IMR-90 (cell line): Measurements from ENCODE around the gene NKAIN4. TPM values are rescaled to one million over a fixed set of nuclear protein-coding genes. Genes with fewer than 3 reads are reported as not detected.

ENCODE experiments used
- ATAC-seq: fragments of 200-7000 bp; cut with Tn5 transposase; 2 replicates; pipeline ENCODE4 v1.9.1; 2020; ENCODE audit warnings: low read depth, mild to moderate bottlenecking, moderate library complexity
- BruUV-seq: library from RNA; stranded (reverse); fragments of 400-500 nt; replicated peaks from 2 replicates; lab custom pipeline; 2021; lab: Mats Ljungman, UMichigan
- CTCF ChIA-PET: fragments of 300-600 bp; formaldehyde crosslinking; extraction: SDS; loops from one replicate; lab custom pipeline; 2021; ENCODE audit warnings: antibody characterized with exemption; lab: Yijun Ruan, JAX
- POLR2A ChIA-PET: fragments of 300-600 bp; sonication (Branson Sonifier 250); formaldehyde crosslinking; loops from one replicate; lab custom pipeline; 2022; ENCODE audit warnings: antibody characterized with exemption; ENCODE audit not compliant: unreplicated experiment; lab: Charles Lee
- DNase-seq: peaks from one replicate; pipeline ENCODE4 v3.0.0; 2013
- H2AFZ ChIP-seq: replicated peaks from 2 replicates; pipeline ENCODE3; 2013; ENCODE audit warnings: low read length, mild to moderate bottlenecking; ENCODE audit not compliant: poor library complexity
- H2AK5ac ChIP-seq: 2 replicates; pipeline ENCODE4 v1.6.1; 2013; ENCODE audit warnings: low read depth, low read length, inconsistent platforms
- H2AK9ac ChIP-seq: replicated peaks from 2 replicates; pipeline ENCODE3; 2013; ENCODE audit warnings: mild to moderate bottlenecking, low read depth, low read length, moderate library complexity; ENCODE audit not compliant: poor library complexity
- H2BK120ac ChIP-seq: 2 replicates; pipeline ENCODE4 v1.6.1; 2013; ENCODE audit warnings: low read depth, low read length, inconsistent platforms
- H2BK15ac ChIP-seq: 3 replicates; pipeline ENCODE4 v1.6.1; 2013; ENCODE audit warnings: low read depth, low read length, inconsistent platforms
- H2BK20ac ChIP-seq: 2 replicates; pipeline ENCODE4 v1.6.1; 2013; ENCODE audit warnings: low read depth, mild to moderate bottlenecking, inconsistent platforms, low read length, moderate library complexity
- H2BK5ac ChIP-seq: 2 replicates; pipeline ENCODE4 v1.6.1; 2013; ENCODE audit warnings: mild to moderate bottlenecking, low read depth, low read length, inconsistent platforms; ENCODE audit not compliant: poor library complexity, severe bottlenecking
- H3K14ac ChIP-seq: replicated peaks from 2 replicates; pipeline ENCODE4 v1.6.1; 2013; ENCODE audit warnings: low read depth, low read length, inconsistent platforms
- H3K18ac ChIP-seq: 2 replicates; pipeline ENCODE4 v1.6.1; 2013; ENCODE audit warnings: low read depth, low read length, control low read depth
- H3K23ac ChIP-seq: 2 replicates; pipeline ENCODE4 v1.6.1; 2013; ENCODE audit warnings: low read depth, low read length, inconsistent platforms
- H3K27ac ChIP-seq: 2 replicates; pipeline ENCODE4 v1.5.1; 2013; ENCODE audit warnings: mild to moderate bottlenecking, control low read depth, low read length; ENCODE audit not compliant: insufficient read depth
- H3K27me3 ChIP-seq: 2 replicates; pipeline ENCODE4 v1.6.1; 2013; ENCODE audit warnings: low read length; ENCODE audit not compliant: control insufficient read depth, insufficient read depth
- H3K36me3 ChIP-seq: 2 replicates; pipeline ENCODE4 v1.6.1; 2013; ENCODE audit warnings: low read length, mixed read lengths; ENCODE audit not compliant: control insufficient read depth, insufficient read depth
- H3K4ac ChIP-seq: 2 replicates; pipeline ENCODE4 v1.6.1; 2013; ENCODE audit warnings: low read depth, low read length, inconsistent platforms
- H3K4me1 ChIP-seq: 2 replicates; pipeline ENCODE4 v1.6.1; 2013; ENCODE audit warnings: low read length, mixed read lengths; ENCODE audit not compliant: control insufficient read depth, insufficient read depth
- H3K4me2 ChIP-seq: 2 replicates; pipeline ENCODE4 v1.6.1; 2013; ENCODE audit warnings: low read depth, mild to moderate bottlenecking, control low read depth, low read length, moderate library complexity
- H3K4me3 ChIP-seq: 2 replicates; pipeline ENCODE4 v1.5.1; 2013; ENCODE audit warnings: low read depth, mild to moderate bottlenecking, control low read depth, low read length, moderate library complexity; ENCODE audit not compliant: insufficient read depth
- H3K56ac ChIP-seq: 2 replicates; pipeline ENCODE4 v1.6.1; 2013; ENCODE audit warnings: low read length, inconsistent platforms; ENCODE audit not compliant: insufficient read depth; ENCODE audit errors: extremely low read depth
- H3K79me1 ChIP-seq, 2 experiments: 2 replicates each; pipeline ENCODE4 v1.6.1; 2013; ENCODE audit warnings: low read length in 2 of 2, inconsistent platforms in 1 of 2, low read depth in 1 of 2
- H3K9ac ChIP-seq: 2 replicates; pipeline ENCODE4 v1.6.1; 2013; ENCODE audit warnings: low read depth, low read length, control low read depth
- H3K9me1 ChIP-seq: 2 replicates; pipeline ENCODE4 v1.6.1; 2013; ENCODE audit warnings: low read length, inconsistent platforms; ENCODE audit not compliant: insufficient read depth
- H3K9me3 ChIP-seq: 2 replicates; pipeline ENCODE4 v1.6.1; 2013; ENCODE audit warnings: low read length; ENCODE audit not compliant: control insufficient read depth, insufficient read depth
- H4K20me1 ChIP-seq: 2 replicates; pipeline ENCODE4 v1.6.1; 2013; ENCODE audit warnings: low read length, inconsistent platforms; ENCODE audit not compliant: insufficient read depth
- H4K5ac ChIP-seq: 2 replicates; pipeline ENCODE4 v1.6.1; 2013; ENCODE audit warnings: mild to moderate bottlenecking, low read depth, low read length, control low read depth
- H4K8ac ChIP-seq, 2 experiments: 2 replicates each; pipeline ENCODE4 v1.6.1; 2013; ENCODE audit warnings: low read depth in 2 of 2, low read length in 2 of 2, control low read depth in 1 of 2, inconsistent platforms in 1 of 2
- H4K91ac ChIP-seq: 2 replicates; pipeline ENCODE4 v1.6.1; 2013; ENCODE audit warnings: low read depth, low read length, inconsistent platforms; ENCODE audit not compliant: insufficient read depth
- CTCF ChIP-seq: conservative IDR thresholded peaks from 2 replicates; pipeline ENCODE4 v1.5.1; 2012; ENCODE audit warnings: mild to moderate bottlenecking, low read depth, low read length, improper control_type of control experiment
- NFE2L2 ChIP-seq: fragments of 150-350 bp; IDR thresholded peaks from 2 replicates; pipeline ENCODE4 v1.6.1; 2016; ENCODE audit warnings: low read depth, mild to moderate bottlenecking, low read length
- RFX5 ChIP-seq: IDR thresholded peaks from 2 replicates; pipeline ENCODE4 v1.8.0; 2012; ENCODE audit warnings: low read depth, mild to moderate bottlenecking, low read length, moderate library complexity
- WGBS, 2 experiments: methylation state at CpG; one replicate each; pipeline versions ENCODE4 v1.1.5 to v1.1.7; 2013; ENCODE audit warnings: missing lambda C conversion rate in 2 of 2; ENCODE audit not compliant: insufficient read length in 1 of 2; ENCODE audit errors: extremely low coverage in 2 of 2; 5-methylcytosine and 5-hydroxymethylcytosine counted together
- dilution Hi-C: fragments of 300-500 bp; cut with HindIII; formaldehyde crosslinking; loops from one replicate; pipeline ENCODE4 v1.14.3; 2018; ENCODE audit warnings: low sequenced_read_pairs; ENCODE audit not compliant: unreplicated experiment
- in situ Hi-C: fragments of 300-500 bp; cut with MboI; formaldehyde crosslinking; loops from 3 replicates; pipeline ENCODE4 v1.14.3; 2019; ENCODE audit warnings: low sequenced_read_pairs, inconsistent platforms, mixed read lengths
- intact Hi-C: fragments of 100-400 bp; cut with micrococcal nuclease; formaldehyde crosslinking; loops from 2 replicates; pipeline ENCODE4 v1.10.0; 2022
- polyA plus RNA-seq, 3 experiments: library from polyadenylated mRNA; depleted of rRNA; stranded (reverse); fragments of >200 nt; gene quantifications; 2 replicates each; pipeline ENCODE4 v1.2.3, GENCODE V29; 2012; ENCODE audit warnings: low replicate concordance in 1 of 3
- total RNA-seq: library from RNA; depleted of rRNA; stranded (reverse); fragments of >200 nt; gene quantifications from 2 replicates; pipeline ENCODE4 v1.2.3, GENCODE V29; 2012
- TF ChIP-seq, protein P1 (sequence below): fragments of 150-350 bp; IDR thresholded peaks from 2 replicates; pipeline ENCODE4 v1.6.1; 2016; ENCODE audit warnings: low read depth, mild to moderate bottlenecking, low read length, moderate library complexity, borderline replicate concordance

The NKAIN4 gene
- total and polyA plus RNA-seq, 2 of the 4 experiments (the other 2 are of a cell fraction) = not detected

- DNase-seq (no peak), ATAC-seq (no peak)
- TF ChIP-seq, protein P1, sequence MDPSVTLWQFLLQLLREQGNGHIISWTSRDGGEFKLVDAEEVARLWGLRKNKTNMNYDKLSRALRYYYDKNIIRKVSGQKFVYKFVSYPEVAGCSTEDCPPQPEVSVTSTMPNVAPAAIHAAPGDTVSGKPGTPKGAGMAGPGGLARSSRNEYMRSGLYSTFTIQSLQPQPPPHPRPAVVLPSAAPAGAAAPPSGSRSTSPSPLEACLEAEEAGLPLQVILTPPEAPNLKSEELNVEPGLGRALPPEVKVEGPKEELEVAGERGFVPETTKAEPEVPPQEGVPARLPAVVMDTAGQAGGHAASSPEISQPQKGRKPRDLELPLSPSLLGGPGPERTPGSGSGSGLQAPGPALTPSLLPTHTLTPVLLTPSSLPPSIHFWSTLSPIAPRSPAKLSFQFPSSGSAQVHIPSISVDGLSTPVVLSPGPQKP = no peak
- TF ChIP-seq RFX5 (no peak), CTCF (no peak), NFE2L2 (no peak)
- Histone ChIP-seq H4K20me1 (peaks cover 56% of the 10 kb centered on the region), H3K56ac (no peak overlapping the region), H3K14ac (no peak overlapping the region), H2BK120ac (no peak overlapping the region), H3K23ac (0 out of 2 replicates have a peak overlapping the region, but pooled peaks have one; percentile 60), H2BK5ac (peak overlapping the region; percentile 34), H4K8ac (no peak overlapping the region), H3K9me3 (no peaks in the 10 kb centered on the region), H3K9me1 (peaks cover 8% of the 10 kb centered on the region; the same call in 1 of the 2 replicates), H3K79me1 (peaks cover 8 to 50% of the 10 kb centered on the region in 2 experiments; a peak in 3 of 4 replicates), H3K9ac (peak overlapping the region; percentile 44; the same call in 1 of the 2 replicates), H3K4ac (no peak overlapping the region), H2AFZ (no peak overlapping the region), H2BK20ac (no peak overlapping the region), H3K4me3 (no peak overlapping the region; the same call in 1 of the 2 replicates), H2AK5ac (peak overlapping the region; percentile 64; the same call in 1 of the 2 replicates), H3K27me3 (no peaks in the 10 kb centered on the region), H4K91ac (no peak overlapping the region), H3K18ac (no peak overlapping the region), H3K36me3 (peaks cover 37% of the 10 kb centered on the region), H3K27ac (peak overlapping the region; percentile 41; the same call in 1 of the 2 replicates), H4K5ac (no peak overlapping the region), H2BK15ac (no peak overlapping the region), H3K4me2 (peak overlapping the region; percentile 95), H3K4me1 (peaks cover 12% of the 10 kb centered on the region), H2AK9ac (no peak overlapping the region)
- dilution Hi-C loops (no loop called here), in situ Hi-C loops (loop anchor here (5.0 kb wide), 1 partner anchor 42 kb away; no protein-coding TSS in a partner anchor), intact Hi-C loops (loop anchor here (5.0 kb wide), 2 partner anchors 42 to 57 kb away; partner anchors contain the start of gene YTHDF1)
- no TSS peak for BruUV-seq
- POLR2A ChIA-PET = no interaction called here
- 70% methylated on average over 2 of the region's 17 CpGs; no CpG with 5 or more reads in 1 of the 2 experiments for WGBS, 2 experiments
- CTCF ChIA-PET = interaction anchor here (1.0 kb wide), 1 partner anchor 51 kb away, joined by 3 read pairs; no protein-coding TSS in a partner anchor
Measured at GRCh38 chr20:63274381-63275228, 20.3 kb upstream of the NKAIN4 start.
